HG03066 (cell line): Measurements from ENCODE around the gene STMND1.
"Not testable (repeated sequence)": the region's sequence is repeated elsewhere in the genome, so short reads cannot be mapped to it uniquely, and the experiment has no call there.

ENCODE experiments used
- ATAC-seq: cut with Tn5 transposase; IDR thresholded peaks from one replicate; pipeline ENCODE4 v1.9.1; 2021; ENCODE audit warnings: low read depth; ENCODE audit not compliant: unreplicated experiment

STMND1 gene

GRCh38 chr6:17101422-17102257, at the start of gene STMND1:
Gene STMND1 (plus strand): TSS chr6:17102050. CDS start chr6:17102258, 208 bp downstream.
- no peak for ATAC-seq

DNA sequence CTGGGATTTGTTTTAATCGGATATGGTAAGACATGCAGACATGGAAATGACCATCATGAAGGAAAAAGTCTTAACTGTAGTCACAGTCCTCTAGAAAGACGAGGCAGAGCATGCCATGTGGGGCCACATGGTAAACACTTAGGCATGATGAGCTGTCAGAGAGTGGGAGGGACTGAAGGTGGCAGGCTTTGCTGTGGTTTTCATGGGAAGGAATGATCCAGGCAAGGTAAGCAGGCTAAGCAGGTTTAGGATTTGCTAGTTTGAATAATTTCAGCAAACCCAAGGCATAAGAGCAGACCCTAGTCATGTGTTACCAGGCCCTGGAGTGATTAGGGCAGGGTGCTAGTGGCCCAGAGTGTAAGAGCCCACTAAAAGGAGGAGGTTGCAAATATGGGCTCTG, 47.2 kb upstream of the STMND1 start:
- ATAC-seq: no peak

DNA sequence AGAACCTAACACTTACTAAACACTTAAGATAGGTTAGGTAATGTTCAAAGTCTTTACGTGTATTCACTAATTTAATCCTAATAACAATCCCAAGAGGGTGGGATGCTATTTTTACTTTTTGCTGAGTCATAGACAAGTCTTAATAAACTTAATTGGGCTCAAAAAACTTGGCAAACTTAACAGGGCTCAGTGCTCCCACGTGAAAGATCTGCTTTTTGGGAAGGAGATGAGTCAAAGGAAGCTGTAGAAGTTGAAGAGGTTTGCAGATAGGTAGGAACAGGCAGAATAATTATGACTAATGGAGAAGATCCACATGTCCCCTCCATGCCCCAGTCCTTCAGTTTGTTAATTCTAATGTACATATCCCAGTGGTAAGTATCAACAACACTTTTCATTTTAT, 44.5 kb upstream of the STMND1 start:
- no peak for ATAC-seq

GRCh38 chr6:17058550-17058949, 43.3 kb upstream of the STMND1 start:
- no peak for ATAC-seq

DNA sequence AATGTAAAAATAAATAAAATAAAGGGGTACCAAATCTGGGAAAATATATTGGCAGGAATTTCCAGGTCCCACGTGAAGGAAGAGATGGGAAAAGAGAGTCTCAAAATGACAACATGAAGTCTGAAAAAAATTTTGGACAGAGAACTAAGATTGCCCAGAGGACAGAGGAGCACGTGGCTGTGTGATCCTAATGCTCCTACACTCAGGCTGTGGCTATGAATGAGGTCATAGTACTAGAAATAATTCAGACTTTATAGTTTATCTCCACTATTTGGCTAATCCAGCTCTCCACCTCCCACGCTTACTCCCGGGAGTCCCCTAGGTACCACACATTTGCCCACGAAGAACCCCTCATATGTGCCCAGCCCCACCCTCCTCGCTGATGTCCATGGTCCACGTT, 42.8 kb upstream of the STMND1 start:
- ATAC-seq: no peak

GRCh38 chr6:17059850-17060249, 42.0 kb upstream of the STMND1 start:
- ATAC-seq: no peak

DNA sequence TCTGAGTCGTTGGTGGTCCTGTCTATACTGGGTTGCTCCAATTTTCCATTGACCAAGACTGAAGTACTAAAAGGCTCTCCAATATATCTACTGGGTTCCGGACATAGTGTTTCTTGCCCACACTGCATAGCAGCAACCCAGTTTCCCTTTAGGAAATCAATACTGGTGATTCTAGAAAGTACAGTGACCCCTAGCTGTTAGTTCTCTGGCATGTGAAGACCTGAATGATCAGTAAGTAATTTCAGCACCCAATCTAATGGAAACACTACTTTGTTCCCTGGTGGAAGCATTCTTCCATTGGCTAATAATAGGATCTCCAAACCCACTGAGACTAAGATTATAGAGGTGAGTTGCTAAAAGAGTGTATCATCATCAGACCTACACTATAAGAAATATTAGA, 40.8 kb upstream of the STMND1 start:
- no peak for ATAC-seq

GRCh38 chr6:17062871-17063440, 38.9 kb upstream of the STMND1 start:
- no peak for ATAC-seq

- no peak for ATAC-seq
Observed at GRCh38 chr6:17064975-17065374, 36.9 kb upstream of the STMND1 start.

DNA sequence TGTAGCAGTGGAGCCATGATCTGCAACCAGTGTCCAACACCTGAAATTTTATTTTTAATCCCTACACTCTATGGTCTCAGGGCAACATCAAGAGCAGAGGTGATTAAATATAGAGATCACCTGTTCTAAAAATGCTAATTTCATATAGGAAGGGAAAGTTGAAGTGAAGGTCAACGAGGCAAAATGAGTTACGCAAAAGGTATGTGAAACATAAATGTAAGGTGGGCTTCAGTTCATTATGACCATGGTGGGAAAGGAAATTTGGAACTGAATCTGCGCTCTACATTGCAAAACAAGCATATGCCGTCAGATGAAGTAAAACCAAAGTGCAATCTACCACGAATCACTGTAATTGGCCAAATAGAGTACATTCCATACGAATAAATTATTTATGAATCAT, 35.2 kb upstream of the STMND1 start:
- no peak for ATAC-seq

- not testable (repeated sequence) for ATAC-seq
Observed at GRCh38 chr6:17068972-17069371, 32.9 kb upstream of the STMND1 start.

DNA sequence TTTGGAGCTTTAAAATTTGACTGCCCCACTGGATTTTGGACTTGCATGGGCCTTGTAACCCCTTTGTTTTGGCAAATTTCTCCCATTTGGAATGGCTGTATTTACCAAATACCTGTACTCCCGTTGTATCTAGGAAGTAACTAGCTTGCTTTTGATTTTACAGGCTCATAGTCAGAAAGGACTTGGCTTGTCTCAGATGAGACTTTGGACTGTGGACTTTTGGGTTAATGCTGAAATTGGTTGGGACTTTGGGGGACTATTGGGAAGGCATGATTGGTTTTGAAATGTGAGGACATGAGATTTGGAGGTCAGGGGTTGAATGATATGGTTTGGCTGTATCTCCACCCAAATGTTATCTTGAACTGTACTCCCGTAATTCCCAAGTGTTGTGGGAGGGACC, 31.4 kb upstream of the STMND1 start:
- not testable (repeated sequence) for ATAC-seq

DNA sequence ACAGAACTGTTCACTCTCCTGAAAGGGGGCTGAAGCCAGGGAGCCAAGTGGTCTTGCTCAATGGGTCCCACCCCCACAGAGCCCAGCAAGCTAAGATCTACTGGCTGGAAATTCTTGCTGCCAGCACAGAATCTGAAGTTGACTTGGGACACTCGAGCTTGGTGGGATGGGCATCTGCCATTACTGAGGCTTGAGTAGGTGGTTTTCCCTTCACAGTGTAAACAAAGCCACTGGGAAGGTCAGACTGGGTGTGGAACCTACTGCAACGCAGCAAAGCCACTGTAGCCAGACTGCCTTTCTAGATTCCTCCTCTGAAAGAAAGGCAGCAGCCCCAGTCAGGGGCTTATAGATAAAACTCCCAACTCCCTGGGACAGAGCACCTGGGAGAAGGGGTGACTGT, 28.3 kb upstream of the STMND1 start:
- not testable (repeated sequence) for ATAC-seq

DNA sequence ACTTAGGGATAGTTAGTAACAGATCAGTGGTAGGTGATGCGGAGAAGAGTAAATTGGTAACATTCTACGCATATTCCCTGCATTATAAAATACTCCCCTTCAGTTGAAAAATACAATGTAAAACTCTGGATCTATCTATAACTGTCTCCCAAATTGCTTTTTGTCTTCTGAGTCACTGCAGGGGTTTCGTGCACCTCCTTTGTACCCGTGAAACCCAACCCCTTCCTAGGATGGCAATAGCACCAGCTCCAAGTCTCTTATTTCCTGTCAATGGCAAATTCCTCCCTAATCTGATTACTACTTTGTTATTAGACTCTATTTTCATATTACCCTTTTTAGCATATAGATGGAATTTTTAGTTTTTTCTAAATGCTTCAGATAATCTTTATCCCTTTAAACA, 20.6 kb upstream of the STMND1 start:
- ATAC-seq: no peak

DNA sequence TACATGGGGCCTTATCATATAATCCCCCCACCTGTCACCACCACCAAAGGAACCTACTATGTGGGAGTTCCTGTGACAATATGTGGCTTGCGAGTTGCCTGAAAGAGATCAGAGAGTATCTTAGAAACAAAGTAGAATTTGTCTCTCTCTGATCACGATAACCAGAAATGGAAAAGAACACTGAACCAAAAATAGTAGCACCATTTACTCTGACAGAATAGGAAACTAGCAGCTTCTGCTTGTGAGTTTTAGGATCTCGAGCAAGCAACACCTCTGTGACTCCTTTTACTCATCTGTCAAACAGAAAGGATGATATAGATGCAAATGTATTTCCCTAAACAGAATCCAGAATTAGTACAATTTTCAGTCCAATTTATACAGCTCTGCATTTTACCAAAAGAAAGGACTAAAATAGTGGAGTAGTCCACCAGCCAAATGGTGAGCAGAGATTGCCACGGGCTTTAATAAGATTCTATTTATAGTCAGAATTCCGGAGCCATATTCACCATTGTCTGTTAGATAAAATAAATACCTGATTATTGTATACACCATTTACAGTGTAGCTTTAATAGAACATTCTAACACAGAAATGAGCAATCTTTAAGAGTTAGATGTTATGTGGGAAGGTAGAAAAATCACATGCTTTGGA, 19.9 kb upstream of the STMND1 start:
- ATAC-seq: no peak

DNA sequence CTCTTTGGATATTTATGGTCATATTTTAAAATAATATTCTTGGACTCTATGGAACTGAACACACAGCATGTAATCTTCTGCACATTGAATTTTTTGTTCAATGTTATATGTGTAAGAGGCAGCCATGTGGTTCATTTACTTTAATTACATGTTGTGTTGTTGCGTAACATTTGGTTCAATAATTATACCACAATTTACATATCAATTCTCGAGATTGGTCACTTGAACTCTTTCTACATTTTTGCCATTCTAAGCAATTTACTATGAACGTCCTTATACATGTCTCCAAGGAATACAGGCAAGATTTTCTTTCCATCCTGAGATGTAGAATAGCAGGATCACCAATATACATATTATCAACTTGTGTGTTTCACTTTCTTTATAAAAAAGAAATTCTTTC, 18.5 kb upstream of the STMND1 start:
- ATAC-seq: no peak

- no peak for ATAC-seq
Observed at GRCh38 chr6:17086469-17086868, 15.4 kb upstream of the STMND1 start.

DNA sequence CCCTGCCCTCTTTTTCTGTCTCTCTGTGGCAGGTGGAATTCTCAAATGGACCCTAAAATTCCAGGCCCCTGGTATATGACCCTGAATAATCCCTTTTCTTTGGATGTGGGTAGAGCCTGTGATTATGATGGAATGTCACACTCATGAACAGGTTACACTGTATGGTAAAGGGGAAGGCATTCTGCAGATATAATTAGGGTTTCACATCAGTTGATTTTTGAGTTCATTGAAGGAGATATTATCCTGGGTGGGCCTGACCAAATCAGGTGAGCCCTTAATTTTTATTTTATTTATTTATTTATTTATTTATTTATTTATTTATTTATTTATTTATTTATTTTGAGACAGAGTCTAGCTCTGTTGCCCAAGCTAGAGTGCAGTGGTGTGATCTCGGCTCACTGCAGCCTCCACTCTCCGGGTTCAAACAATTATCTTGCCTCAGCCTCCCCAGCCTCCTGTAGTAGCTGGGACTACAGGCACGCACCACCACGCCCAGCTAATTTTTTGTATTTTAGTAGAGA, 13.7 kb upstream of the STMND1 start:
- no peak for ATAC-seq

DNA sequence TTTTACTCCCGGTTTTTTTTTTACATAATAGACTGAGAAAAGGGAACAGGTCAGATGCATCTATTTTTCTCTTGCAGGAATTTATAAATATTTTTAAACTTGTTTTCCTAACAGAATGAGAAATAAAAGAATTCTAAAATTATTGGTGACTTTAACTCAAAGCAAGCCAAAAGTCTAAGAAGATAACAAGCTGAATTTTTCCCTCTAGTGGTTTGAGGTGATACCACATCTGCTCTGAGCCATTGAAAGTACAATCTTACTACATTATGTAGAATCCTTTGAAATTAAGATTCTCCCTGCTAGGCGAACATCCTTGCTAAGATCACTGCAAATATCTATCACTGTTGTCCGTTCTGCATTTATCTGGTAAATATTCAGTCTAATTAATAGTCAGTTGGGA, 10.7 kb upstream of the STMND1 start:
- no peak for ATAC-seq

- no peak for ATAC-seq
Observed at GRCh38 chr6:17093686-17094085, 8.2 kb upstream of the STMND1 start.

DNA sequence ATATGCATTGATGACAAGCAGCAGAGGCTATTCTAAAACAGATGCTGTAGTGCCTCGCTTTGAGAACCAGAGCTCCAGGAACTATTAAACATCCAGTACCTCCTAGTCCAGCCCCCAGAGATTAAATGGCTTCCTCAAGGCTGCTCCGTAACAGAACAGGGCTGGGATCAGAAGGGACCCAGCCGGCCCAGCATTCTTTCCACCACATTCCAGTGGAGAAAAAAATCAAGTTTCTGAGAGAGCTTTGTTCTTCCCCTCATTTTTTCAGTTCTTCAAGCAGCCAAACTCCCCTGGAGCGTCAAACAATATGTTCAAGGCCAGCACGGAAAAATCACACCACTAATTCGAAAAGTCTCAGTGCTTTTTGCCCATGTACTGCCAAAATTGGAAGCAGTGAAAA, 5.8 kb upstream of the STMND1 start:
- no peak for ATAC-seq

GRCh38 chr6:17096652-17097051, 5.2 kb upstream of the STMND1 start:
- no peak for ATAC-seq
